ENCODE measurements around the gene PFKFB1.

DNA sequence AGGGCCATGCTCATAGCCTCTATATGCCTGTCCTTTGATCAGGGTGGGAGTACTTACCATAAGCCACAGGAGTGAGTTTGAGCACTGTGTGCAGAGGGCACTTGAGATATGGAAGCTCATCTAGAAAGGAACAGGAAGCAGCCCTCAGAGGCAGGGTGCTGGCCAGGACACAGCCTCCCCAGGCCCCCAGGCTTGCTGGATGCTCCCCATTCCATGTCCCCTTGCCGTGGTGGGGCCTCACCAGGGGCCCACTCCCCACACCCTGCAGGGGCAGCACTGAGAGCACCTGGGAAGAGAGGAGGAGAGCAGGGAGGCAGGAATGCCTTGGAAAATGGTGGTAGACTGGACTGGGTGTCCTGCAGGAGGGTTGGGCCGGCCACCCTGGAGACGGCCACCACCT lies 59.1 kb downstream of the PFKFB1 start:
- TF ChIP-seq POLR2A (IDR thresholded peaks at IDR 0.05; ENCODE audit: low read depth, low read length) (no peak), TAF1 (IDR thresholded peaks at IDR 0.05; ENCODE audit: borderline replicate concordance, low read depth, low read length) (no peak)

All from GM12892 (cell line).